Measurements from ENCODE around the gene CTNNA3.

The CTNNA3 gene

DNA sequence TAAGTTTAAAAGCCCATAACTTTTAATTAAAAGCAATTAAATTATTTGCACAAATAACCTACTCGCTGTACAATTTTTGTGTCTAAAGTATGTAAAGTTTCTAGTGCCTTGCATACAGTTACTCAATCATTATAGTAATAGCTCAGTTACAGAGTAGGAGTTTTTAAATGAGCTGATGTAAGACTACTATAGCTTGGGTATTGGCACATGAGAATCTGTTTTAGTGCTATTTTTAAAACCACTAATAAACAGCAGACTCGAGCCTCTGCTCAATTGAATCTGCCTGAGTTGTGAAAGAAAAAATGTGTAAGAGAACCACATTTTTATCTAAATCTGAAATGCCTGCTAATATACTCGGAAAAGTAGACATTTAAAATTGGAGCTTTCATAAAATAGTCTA, 31.1 kb downstream of the CTNNA3 start:
- DNase-seq, result no peak

DNA sequence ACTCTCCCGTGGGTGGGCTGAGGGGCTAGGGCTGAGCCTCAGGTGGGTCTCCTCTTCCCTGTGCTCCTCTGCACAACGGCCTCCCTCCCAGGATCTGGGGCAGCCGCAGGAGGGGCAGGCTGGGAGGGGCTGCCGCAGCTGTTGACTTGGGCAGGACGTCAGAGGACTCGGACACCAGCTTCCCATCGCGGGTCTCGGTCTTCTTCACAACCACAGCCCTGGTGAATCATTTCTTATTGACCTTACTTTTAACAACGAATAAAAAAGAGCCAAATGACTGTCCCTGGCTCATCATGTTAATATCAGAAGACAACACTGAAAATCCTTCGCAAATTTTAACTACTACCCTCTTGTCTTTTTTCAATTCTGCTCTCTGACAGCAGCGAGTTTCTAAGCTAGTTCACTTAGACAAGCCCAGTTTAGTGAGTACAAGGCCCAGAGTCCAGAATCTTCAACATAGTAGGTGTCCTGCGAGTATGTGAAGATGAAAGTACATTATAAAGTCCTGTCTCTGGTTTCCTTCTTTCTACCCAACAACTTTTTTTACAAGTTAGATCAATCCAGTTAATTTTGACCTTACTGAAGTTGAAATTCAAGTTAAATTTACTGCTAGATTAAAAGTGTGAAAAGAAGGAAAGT, 32.4 kb downstream of the CTNNA3 start:
- DNase-seq, result no peak

DNA sequence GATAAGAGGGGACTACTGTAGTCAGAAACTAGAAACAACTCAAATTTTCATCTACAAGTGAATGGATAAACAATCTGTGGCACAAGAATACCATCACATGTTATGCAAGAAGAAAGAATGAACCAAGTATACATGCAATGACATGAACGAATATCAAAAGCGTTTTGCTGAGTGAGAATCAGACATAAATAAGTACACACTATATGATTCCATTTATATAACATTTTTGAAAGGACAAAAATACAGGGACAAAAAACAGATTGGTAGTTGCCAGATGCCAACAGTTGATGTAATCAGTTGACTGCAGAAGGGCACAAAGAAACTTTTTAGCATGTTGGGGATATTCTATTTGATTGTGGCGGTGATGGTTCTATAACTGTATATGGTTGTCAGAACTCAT, 33.6 kb downstream of the CTNNA3 start:
- no peak for DNase-seq

DNA sequence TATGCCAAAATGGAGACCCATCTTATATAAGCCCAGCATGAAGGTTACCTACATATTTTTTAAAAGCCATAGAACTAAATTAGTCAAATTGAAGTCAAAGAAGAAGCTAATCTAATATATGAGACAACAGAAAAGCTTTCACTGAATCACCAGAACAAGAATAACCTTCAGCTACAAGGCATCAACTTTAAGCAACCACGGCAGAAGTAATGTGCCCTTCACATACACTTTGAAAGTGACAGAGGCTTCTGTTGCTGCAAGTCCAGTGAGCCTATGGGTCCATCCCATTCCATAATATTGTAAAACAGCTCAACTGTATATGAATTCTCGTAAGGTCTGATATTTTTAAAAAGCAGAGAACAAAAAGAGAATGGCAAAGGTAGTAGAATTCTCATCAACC, 36.5 kb downstream of the CTNNA3 start:
- no peak for DNase-seq

DNA sequence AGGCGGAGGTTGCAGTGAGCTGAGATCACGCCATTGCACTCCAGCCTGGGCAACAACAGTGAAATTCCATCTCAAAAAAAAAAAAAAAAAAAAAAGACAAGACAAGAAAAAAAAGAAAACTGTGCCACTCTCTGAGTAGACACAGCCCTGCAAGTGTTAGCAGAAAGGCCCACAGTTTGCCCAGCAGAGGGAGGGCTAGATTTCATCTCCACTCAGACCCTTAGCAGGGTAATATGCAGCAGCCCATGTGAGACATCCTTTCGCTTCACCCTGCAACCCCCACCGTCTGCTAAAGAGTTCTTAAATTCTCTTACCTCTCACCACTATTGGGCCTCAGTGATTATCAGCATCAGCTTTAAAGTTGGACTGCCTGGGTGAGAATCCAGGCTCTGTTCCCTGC, 38.2 kb downstream of the CTNNA3 start:
- DNase-seq, result no peak

DNA sequence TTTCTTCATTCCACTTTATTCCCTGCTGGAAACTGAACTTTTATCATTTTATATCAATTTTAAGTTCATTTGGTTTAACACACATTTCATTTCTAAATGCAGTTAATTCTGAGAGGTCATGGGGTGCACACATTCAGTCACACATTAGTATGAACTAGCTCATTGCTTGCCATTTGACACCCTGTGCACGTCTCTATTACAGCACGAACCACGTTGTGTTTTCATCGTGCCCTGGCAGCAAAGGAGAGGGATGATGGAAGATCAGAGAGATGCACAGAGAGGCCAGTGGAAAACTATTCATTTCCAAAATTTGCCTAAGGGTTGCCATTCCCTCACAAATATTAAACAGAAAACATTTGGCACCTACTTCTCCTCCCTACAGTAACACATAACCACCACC, 45.4 kb downstream of the CTNNA3 start:
- DNase-seq, result no peak

DNA sequence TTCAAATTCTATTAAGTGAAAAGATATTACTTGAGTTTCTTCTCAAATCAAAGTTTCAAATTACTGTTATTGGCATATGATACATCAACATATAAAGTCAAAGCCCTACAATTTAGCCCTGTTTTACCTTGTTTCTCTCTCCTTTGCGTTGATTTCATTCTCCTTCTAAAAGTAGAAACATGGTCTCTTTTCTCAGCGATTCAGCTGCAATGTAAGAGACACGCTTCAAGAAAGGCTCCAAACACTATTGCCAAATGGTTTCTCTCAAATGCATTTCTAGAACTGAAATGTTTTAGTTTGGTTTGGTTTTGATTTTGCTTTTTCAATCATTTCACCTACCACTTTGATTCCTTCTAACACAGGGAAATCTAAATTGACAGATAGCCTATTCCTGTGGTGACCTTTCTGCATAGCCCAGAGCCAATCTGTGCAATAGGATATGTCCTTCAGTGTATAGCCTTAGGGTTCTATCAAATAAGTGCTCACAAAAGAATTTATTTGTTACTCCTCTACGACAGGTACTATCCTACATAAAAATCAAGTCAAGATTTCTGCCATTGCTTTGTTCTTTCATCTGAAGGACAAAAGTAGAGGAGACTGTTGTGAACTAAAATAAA, 47.3 kb downstream of the CTNNA3 start:
- no peak for DNase-seq

DNA sequence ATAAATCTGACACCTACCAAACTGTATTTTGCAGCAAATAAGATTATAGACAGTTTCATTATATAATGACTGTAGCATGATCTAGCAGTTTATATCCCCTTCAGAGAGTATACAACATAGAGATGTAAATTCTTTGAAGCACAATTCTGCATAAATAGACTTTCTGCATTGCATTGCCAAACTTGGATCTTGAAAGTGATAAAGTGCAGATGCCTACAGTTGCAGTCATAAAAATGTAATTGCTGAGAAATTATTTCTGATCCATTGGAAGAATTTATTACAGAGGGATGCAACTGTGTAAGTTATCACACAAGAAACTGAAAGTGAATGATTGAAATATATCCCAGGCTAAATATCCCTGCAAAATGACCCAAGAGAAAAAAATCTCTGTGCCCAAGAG, 65.1 kb downstream of the CTNNA3 start:
- no peak for DNase-seq

DNA sequence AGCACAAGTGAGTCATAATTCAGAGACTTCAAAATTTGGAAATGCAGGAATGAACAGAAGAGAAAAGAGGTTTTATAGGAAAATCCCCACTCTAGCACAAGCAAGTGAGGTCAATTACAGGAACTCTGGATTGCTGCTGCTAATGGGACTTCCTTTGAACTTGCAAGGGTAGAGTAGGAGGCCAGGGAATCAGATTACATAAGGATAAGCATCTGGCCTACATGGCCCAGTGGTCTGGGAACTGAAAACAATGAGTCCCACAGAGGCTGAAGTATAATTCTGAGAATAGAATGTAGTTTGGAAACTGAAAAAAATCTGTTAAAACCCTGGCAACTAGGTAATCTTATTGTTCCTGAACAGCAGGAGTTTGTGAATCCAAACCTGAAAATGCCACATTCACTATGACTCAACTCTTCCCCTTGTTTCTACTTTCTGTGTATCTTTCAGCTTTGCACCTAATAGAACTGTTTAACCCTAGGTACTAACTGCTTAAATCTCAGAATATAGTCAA, 66.5 kb downstream of the CTNNA3 start:
- no peak for DNase-seq

DNA sequence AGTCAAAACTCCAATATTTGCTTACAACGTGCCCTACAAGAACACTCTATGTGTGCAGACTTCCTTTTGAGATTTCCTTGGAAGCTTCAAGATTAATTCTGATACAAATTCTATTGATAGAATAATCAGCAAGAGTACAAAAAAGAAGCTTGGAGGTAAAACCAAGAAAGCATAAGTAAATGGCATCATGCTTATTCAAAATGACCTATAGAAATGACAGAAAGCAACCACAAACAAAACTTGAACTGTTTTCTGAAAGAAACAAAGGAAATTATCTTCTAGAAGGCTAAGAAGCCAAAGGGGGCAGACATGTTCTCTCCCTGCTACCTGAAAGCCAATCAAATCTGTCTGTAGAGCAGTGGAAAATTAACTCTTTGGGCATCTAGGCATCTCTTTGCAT, 73.0 kb downstream of the CTNNA3 start:
- DNase-seq, result no peak

DNA sequence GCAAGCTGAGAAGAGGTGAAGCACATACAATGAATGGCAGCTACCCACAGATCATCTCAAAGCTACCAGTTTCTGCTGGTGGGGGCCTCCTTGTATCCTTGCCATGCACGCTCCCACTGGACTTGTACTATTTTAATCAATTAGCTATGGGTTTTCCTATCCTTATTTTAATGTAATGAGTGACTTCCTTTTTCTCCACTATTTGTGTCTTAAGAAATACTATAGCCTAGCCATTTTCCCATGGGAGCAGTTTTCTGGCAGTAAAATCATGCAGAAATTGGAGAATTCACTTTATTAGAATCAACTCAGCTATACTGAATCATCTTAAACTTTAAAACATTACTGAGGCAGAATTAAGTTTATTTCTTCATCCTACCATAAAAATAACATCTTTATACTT, 73.5 kb downstream of the CTNNA3 start:
- no peak for DNase-seq

DNA sequence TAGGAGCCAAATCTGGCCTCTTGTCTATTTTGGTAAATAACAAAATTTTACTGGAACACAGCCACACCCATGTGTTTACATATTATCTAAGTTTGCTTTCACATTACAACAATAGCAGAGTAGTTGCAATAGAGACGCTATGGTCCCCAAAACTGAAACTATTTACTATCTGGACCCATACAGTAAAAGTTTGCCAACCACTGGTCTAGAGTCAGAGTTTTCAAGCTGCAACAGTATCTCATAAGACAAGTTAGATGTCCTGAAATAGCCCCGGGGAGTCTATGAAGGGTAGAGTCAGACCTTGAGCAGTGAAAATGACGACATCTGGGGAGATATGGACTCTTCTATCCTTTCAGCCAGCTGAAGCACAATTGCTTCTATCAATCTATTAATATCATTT, 74.2 kb downstream of the CTNNA3 start:
- DNase-seq, result no peak

DNA sequence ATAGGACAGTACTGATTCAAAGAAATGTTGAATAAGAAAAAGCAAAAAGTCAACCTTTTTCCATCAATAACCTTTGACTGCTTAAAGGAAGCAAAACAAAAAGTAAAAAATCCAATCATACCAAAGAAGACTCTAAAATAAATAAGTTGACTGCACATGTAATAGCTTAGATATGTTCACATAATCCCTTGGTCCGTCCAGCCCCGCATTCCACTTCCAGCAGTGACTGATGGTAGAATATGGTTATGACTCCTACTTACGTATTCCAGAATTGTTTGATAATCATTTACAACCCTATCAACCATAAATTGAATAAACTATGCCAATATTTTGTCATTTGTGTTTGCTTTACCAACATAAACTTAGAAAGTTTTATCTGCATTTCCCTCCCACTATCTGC, 77.9 kb downstream of the CTNNA3 start:
- DNase-seq, result no peak

DNA sequence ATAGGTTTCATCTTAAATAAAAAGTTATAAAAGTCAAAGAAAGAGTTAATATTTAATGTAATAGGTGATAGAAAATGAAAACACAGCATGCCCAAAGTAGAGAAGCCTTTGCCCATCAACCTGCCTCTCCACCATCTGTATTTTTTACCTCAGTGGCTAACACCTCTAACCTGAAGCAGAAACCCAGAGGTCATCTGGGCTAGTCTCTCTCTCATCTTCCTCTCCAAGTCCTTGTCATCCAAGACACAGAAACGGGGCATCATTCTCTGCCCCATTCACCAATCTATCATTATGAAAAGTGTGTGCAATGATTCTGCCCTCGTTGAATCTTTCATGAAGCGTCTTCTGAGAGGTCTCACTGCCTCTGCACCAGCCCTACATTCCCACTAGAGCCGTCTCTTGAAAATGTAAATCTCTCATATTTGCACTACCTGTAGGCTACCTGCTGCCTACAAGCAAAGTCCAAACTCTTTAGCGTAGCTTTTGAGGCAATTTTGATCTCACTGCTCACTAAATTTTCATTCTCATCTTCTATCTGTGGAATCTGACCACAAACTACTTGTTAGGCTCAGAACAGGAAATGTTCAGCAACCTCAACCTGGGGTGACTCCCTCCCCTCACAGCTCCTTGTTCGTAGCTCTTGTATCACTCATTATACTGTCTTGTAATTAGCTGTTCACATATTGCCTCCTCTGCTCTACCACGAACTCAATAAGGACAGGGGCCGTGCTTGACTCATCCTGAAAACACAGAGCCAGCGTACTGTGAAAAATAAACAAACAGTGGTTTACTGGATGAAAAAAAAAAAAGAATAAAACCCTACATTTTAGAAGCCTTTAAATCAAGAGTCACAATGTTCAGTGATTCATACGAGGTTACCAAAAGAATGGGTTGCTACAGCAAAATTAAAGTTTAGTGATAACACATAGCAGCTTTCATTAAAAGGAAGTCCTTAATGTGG, 83.1 kb downstream of the CTNNA3 start:
- no peak for DNase-seq

DNA sequence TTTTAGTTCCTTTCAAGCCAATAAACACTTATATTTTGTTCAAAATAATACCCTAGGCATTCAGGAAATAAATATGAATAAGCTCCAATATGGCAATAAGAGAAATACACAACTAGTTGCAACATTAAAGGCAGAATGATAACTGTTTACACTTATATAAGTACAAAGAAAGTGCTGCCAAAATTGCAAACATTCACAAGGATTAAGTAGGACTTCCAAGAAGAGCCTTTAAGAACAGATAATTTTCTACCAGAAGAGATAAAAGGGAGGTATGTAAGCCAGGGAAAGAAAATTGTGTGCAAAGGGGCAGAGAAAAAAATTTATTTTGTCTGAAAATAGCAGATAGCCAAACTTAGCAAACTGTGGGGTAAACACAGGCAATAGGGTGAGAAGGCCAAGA, 83.8 kb downstream of the CTNNA3 start:
- no peak for DNase-seq

DNA sequence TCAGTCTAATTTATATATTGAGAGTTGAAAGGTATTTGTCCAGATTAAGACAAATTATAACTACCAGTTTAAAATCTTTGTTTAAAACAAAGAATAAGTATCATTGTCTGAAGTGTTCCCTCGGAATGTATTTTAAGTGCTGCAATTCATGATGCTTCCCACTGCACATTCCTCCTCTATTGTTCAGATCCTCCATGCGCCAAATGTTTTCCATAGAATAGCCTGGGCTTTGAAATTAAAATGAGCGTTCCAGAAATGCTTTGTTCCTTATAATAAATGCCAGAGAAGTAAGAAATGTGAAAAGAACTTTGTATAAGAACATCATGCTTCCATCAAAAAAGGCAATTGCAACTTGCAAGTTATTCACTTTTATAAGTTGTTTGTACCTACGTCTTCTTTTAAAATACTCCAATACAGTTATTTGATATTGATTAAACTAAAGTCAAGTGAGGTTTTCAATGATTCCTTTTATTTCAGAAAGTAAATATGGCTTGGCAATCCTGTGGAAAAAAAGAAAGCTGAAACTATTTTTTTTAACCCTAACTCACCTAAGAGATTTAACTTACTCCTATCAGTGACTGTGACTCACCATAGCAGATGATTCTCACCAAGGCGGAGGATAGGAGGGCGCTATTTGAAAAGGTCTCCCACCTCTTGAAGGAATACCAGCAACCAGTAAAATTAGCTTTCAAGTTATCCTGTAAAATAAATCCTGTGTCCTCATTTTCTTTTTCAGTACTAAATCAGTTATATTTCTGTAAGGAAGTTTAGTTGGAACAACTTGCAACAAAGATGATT, 85.8 kb downstream of the CTNNA3 start:
- no peak for DNase-seq

DNA sequence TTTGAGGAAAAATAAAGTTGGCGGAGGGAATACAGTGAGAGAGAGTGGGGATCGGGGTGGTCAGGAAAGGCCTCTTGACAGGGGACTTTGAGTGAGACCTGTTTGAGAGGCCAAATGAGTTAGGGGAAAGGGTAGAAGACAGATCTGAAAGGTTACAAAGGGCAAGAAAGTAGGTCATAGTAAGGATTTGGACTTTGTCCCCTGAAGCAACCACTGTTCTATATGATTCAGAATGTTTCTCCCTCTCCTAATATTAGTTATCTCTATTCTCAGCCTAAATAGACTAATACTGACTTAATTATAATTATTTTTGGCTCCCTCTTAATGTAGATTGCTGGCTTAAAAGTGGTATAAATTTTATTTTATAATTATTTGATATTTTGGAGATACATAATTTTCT, 88.0 kb downstream of the CTNNA3 start:
- DNase-seq, result no peak

DNA sequence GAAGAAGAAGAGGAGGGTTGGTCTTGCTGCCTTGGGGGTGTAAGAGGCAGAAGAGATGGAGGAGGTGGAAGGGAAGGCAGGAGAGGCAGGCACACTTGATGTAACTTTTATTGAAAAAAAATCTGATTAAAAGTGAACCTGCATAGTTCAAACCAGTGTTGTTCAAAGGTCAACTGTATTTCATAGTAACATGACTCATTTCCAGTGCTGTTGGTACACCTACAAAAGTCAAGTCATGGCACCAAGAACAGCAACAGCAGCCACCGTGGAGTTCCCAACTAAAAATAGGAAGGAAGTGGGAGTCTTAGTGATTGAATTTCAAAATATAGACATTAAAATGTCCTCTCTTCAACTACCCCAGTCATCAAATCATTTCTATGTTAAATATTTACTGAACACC, 88.5 kb downstream of the CTNNA3 start:
- DNase-seq, result no peak

DNA sequence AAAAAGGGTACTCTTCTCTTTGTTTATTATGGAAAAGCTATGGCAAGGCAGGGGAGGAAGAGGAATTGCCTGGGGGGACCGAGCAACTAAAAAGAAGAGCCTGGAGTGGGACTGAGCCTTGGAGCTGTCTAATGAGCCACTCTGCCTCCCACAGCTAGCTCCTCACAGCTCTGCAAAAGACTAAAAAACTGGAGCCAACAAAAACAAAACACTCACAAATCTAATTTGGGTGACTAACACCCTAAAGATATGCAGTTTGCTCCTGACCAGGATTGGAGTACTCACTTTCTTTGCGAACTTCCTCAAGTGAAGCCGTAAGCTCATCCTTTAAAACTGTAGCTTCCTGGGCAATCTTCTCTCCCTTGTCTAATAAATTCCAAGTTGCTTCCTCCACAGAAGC, 89.4 kb downstream of the CTNNA3 start:
- DNase-seq, result no peak

DNA sequence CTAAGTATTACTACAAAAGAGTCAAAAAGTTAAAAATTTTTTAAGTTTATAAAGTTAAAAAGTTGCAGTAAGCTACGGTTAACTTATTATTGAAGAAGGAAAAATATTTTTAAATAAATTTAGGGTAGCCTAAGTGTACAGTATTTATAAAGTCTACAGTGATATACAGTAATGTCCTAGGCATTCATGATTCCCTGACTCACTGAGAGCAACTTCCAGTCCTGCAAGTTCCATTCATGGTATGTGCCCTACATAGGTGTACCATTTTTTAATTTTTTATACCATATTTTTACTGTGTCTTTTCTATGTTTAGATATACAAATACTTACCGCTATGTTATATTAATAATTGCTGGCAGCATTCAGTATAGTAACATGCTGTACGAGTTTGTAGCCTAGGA, 92.3 kb downstream of the CTNNA3 start:
- DNase-seq, result no peak

DNA sequence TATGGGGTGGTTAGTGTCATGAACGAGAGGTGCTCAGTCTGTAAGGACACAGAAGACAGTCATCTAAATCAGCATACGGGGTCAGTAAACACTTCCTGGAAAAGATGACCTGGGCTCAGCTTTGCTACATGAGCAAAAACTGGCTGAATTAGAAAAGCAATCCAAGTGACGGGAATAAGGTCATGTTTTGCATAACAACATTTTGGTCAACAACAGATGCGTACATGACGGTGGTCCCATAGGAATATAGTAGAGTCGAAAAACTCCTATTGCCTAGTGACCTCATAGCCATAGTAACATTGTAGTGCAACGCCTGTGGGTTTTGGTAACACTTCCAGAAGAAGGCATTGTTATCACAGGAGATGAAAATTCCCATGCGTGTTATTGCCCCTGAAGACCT, 92.9 kb downstream of the CTNNA3 start:
- DNase-seq, result no peak

DNA sequence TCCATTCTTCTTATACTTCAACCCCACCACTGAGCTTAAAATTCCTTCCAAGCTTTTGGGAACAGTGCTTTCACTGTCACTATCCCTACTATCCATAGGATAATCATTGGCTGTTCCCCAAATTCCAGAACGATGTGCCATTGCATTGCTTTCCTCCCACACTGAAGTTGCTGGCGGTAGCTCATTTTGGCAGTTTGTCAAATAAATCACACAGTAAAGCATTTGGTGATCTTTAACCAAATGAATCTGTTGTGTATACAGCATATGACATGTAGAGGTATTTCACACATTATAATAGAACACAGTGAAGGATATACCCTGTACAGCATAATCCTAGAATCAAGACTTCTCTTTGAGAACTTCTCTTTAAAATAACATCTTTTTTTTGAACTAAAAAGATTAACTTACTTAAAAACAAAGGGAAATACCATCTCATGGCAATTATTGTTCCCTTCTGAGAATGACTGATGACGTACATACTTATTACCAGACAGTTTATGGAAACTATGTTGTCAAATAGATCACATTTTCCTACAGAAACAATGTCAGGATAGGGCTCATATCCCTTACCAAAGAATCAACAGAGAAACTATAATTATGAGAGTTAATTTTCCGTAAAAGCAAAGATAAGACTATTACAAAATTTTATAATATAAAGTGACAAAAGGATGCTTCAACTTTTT, 93.6 kb downstream of the CTNNA3 start:
- no peak for DNase-seq
